OCI-M2 (cell line): Measurements from ENCODE around the gene CLIC1.
"Not testable (repeated sequence)": the region's sequence is repeated elsewhere in the genome, so short reads cannot be mapped to it uniquely, and the experiment has no call there.

Experiments
- DNase-seq: peaks from one replicate; lab custom pipeline; 2025; ENCODE audit not compliant: unreplicated experiment; lab: John Stamatoyannopoulos, UW

Gene CLIC1

GRCh38 chr6:31723980-31724691, 12.2 kb downstream of the CLIC1 start:
- DNase-seq: no peak

- DNase-seq: peak; percentile 78
These were observed 12.9 kb downstream of the CLIC1 start, which contains the start of gene MPIG6B for GRCh38 chr6:31723245-31723979. MPIG6B (plus strand) TSS chr6:31723373; CDS start chr6:31723384, 11 bp downstream.

- no peak for DNase-seq
These were observed 14.2 kb downstream of the CLIC1 start for GRCh38 chr6:31722173-31722572.

- no peak for DNase-seq
These were observed 14.8 kb downstream of the CLIC1 start, which contains the start of gene LY6G6C for GRCh38 chr6:31721351-31722020. LY6G6C (minus strand) TSS chr6:31721746; CDS start chr6:31721679, 67 bp downstream.

GRCh38 chr6:31720196-31720770, 16.0 kb downstream of the CLIC1 start:
- no peak for DNase-seq

- DNase-seq: no peak
These were observed 17.3 kb downstream of the CLIC1 start for GRCh38 chr6:31719001-31719400.

GRCh38 chr6:31718265-31718664, 18.1 kb downstream of the CLIC1 start:
- no peak for DNase-seq

- DNase-seq: no peak
These were observed 18.7 kb downstream of the CLIC1 start for GRCh38 chr6:31717499-31718222.

- no peak for DNase-seq
These were observed 21.0 kb downstream of the CLIC1 start, which contains the start of gene LY6G6D for GRCh38 chr6:31715022-31715958. LY6G6D (plus strand) TSS chr6:31715348; CDS start chr6:31715356, 8 bp downstream.

- no peak for DNase-seq
These were observed 22.2 kb downstream of the CLIC1 start for GRCh38 chr6:31713991-31714684.

GRCh38 chr6:31713465-31713864, 22.9 kb downstream of the CLIC1 start:
- no peak for DNase-seq

- no peak for DNase-seq
These were observed 24.0 kb downstream of the CLIC1 start for GRCh38 chr6:31712296-31712695.

- peak; percentile 80 for DNase-seq
These were observed 25.1 kb downstream of the CLIC1 start for GRCh38 chr6:31711233-31711632.

GRCh38 chr6:31710523-31711219, 25.7 kb downstream of the CLIC1 start:
- DNase-seq: no peak

- not testable (repeated sequence) for DNase-seq
These were observed 27.2 kb downstream of the CLIC1 start for GRCh38 chr6:31709157-31709556.

- no peak for DNase-seq
These were observed 28.1 kb downstream of the CLIC1 start for GRCh38 chr6:31708224-31708623.

- DNase-seq: no peak
These were observed 28.6 kb downstream of the CLIC1 start for GRCh38 chr6:31707701-31708100.

- peak; percentile 68 for DNase-seq
These were observed 29.7 kb downstream of the CLIC1 start, which contains the start of gene LY6G6F for GRCh38 chr6:31706599-31706998. LY6G6F (plus strand) TSS chr6:31706866; CDS start chr6:31706907, 41 bp downstream.
